ENCODE measurements around the gene TRAF2.
"Not testable (repeated sequence)": the region's sequence is repeated elsewhere in the genome, so short reads cannot be mapped to it uniquely, and the experiment has no call there.

TRAF2 gene

GRCh38 chr9:136885950-136886578 is at the start of gene TRAF2:
TRAF2 (plus strand) TSS chr9:136886516; CDS start chr9:136898741, 12,225 bp downstream.
- DNase-seq: peak; percentile 99

GRCh38 chr9:136837146-136837855 is 49.0 kb upstream of the TRAF2 start:
- no peak for DNase-seq

GRCh38 chr9:136837856-136838277 is 48.4 kb upstream of the TRAF2 start:
- not testable (repeated sequence) for DNase-seq

GRCh38 chr9:136838314-136839228 is 47.7 kb upstream of the TRAF2 start:
- no peak for DNase-seq

GRCh38 chr9:136839229-136840139 is 46.8 kb upstream of the TRAF2 start:
- no peak for DNase-seq

- no peak for DNase-seq
These were observed 46.0 kb upstream of the TRAF2 start for GRCh38 chr9:136840140-136840876.

- DNase-seq: peak; percentile 91
These were observed 45.3 kb upstream of the TRAF2 start for GRCh38 chr9:136840877-136841645.

GRCh38 chr9:136841646-136842379 is 44.5 kb upstream of the TRAF2 start:
- peak; percentile 66 for DNase-seq

- peak; percentile 82 for DNase-seq
These were observed 43.9 kb upstream of the TRAF2 start, which contains the start of gene AJM1 for GRCh38 chr9:136842380-136842948. AJM1 (plus strand) TSS chr9:136842478; CDS start chr9:136844415, 1,937 bp downstream.

GRCh38 chr9:136843159-136843800 is 43.0 kb upstream of the TRAF2 start:
- not testable (repeated sequence) for DNase-seq

GRCh38 chr9:136843801-136844740 is 42.2 kb upstream of the TRAF2 start:
- not testable (repeated sequence) for DNase-seq

- no peak for DNase-seq
These were observed 41.4 kb upstream of the TRAF2 start for GRCh38 chr9:136844761-136845464.

GRCh38 chr9:136845465-136846260 is 40.7 kb upstream of the TRAF2 start:
- DNase-seq: no peak

GRCh38 chr9:136846376-136847087 is 39.8 kb upstream of the TRAF2 start:
- no peak for DNase-seq

GRCh38 chr9:136847088-136847825 is 39.1 kb upstream of the TRAF2 start:
- DNase-seq: peak; percentile 47
